Neural crest cell (in vitro differentiated cells): ENCODE data around the gene KNDC1. TPM values are rescaled to one million over a fixed set of nuclear protein-coding genes. Genes with fewer than 3 reads are reported as not detected.

Experiments
- DNase-seq: peaks from one replicate; pipeline ENCODE4 v3.0.0; 2021; ENCODE audit warnings: low read depth, mixed read lengths, low spot score
- H3K27ac Mint-ChIP-seq: one replicate; pipeline ENCODE4 v1.8.0; 2021; ENCODE audit warnings: mild to moderate bottlenecking, mixed read lengths; ENCODE audit not compliant: unreplicated experiment
- H3K27me3 Mint-ChIP-seq: 2 replicates; pipeline ENCODE4 v1.8.0; 2021; ENCODE audit warnings: low read depth, mild to moderate bottlenecking, mixed read lengths
- H3K36me3 Mint-ChIP-seq: 2 replicates; pipeline ENCODE4 v1.8.0; 2021; ENCODE audit warnings: low read depth, mild to moderate bottlenecking, mixed read lengths
- H3K4me1 Mint-ChIP-seq: 2 replicates; pipeline ENCODE4 v1.8.0; 2021; ENCODE audit warnings: mixed read lengths
- H3K4me3 Mint-ChIP-seq: one replicate; pipeline ENCODE4 v1.8.0; 2021; ENCODE audit warnings: mild to moderate bottlenecking, mixed read lengths
- H3K9me3 Mint-ChIP-seq: 2 replicates; pipeline ENCODE4 v1.8.0; 2021; ENCODE audit warnings: mixed read lengths
- CTCF ChIP-seq: fragments of 200-600 bp; sonication (generic); conservative IDR thresholded peaks from 2 replicates; pipeline ENCODE4 v1.5.0; 2021; ENCODE audit warnings: antibody characterized with exemption, mild to moderate bottlenecking
- total RNA-seq: library from RNA; stranded (reverse); gene quantifications from 2 replicates; pipeline ENCODE4 v1.2.1, GENCODE V29; 2021

KNDC1 gene
- total RNA-seq, 1 donor from 2014 or later = 5.5 TPM

GRCh38 chr10:133180965-133181639 lies 21.1 kb downstream of the KNDC1 start:
- DNase-seq = no peak
- Mint-ChIP-seq H3K27ac (no peak overlapping the region), H3K4me3 (no peak overlapping the region), H3K4me1 (no peaks in the 10 kb centered on the region), H3K27me3 (no peaks in the 10 kb centered on the region), H3K36me3 (peaks cover 13% of the 10 kb centered on the region), H3K9me3 (peaks cover 12% of the 10 kb centered on the region)
- TF ChIP-seq CTCF = no peak

- Mint-ChIP-seq H3K27me3 (no peaks in the 10 kb centered on the region), H3K9me3 (peaks cover 9% of the 10 kb centered on the region), H3K27ac (no peak overlapping the region), H3K4me3 (no peak overlapping the region), H3K36me3 (peaks cover 11% of the 10 kb centered on the region), H3K4me1 (peaks cover 4% of the 10 kb centered on the region)
- no peak for DNase-seq
- TF ChIP-seq CTCF = no peak
Observed at GRCh38 chr10:133182190-133182589, 22.2 kb downstream of the KNDC1 start.

GRCh38 chr10:133182791-133183645 lies 23.0 kb downstream of the KNDC1 start:
- H3K4me3 Mint-ChIP-seq = no peak overlapping the region
- H3K36me3 Mint-ChIP-seq = peaks cover 4% of the 10 kb centered on the region
- H3K9me3 Mint-ChIP-seq = peaks cover under 1% of the 10 kb centered on the region
- no peak for TF ChIP-seq CTCF
- peaks cover 4% of the 10 kb centered on the region for H3K4me1 Mint-ChIP-seq
- H3K27me3 Mint-ChIP-seq = no peaks in the 10 kb centered on the region
- H3K27ac Mint-ChIP-seq = no peak overlapping the region
- DNase-seq = no peak

GRCh38 chr10:133183646-133184378 lies 23.8 kb downstream of the KNDC1 start:
- peaks cover 4% of the 10 kb centered on the region for H3K36me3 Mint-ChIP-seq
- H3K27ac Mint-ChIP-seq = no peak overlapping the region

More at GRCh38 chr10:133183646-133184378, 23.8 kb downstream of the KNDC1 start:
- no peak for TF ChIP-seq CTCF
- no peak overlapping the region for H3K4me3 Mint-ChIP-seq
- H3K9me3 Mint-ChIP-seq = no peaks in the 10 kb centered on the region
- DNase-seq = no peak
- no peaks in the 10 kb centered on the region for H3K27me3 Mint-ChIP-seq
- peaks cover 4% of the 10 kb centered on the region for H3K4me1 Mint-ChIP-seq
